ENCODE results near the gene TMEM38A. TPM values are rescaled to one million over a fixed set of nuclear protein-coding genes. Genes with fewer than 3 reads are reported as not detected.
A peak's percentile ranks its signal among the peaks of the same experiment; 100 is the strongest.
"Not testable (repeated sequence)": the region's sequence is repeated elsewhere in the genome, so short reads cannot be mapped to it uniquely, and the experiment has no call there.

TMEM38A gene
- total and polyA plus RNA-seq, 7 donors = 1.2 to 7.5 (median 4.2) TPM

DNA sequence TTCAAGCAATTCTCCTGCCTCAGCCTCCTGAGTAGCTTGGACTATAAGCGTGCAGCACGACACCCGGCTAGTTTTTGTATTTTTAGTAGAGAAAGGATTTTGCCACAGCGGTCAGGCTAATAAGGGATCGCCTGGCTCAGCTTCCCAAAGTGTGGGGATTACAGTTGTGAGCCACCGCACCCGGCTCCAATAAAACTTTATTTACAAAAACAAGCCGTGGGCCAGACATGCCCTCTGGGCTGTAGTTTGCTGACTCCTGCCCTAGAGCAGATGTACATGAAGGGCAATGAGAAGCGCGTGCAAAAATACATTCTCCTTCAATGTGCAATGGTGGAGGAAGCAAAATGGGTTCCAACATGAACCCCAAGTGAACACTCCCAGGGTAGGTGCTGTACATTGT is 19.2 kb upstream of the TMEM38A start:
- Histone ChIP-seq H3K36me3 (peaks cover 13 to 81% (median 50%) of the 10 kb centered on the region in 4 donors), H3K4me3 (no peak overlapping the region), H3K27me3 (no peaks in the 10 kb centered on the region), H3K4me1 (peaks cover 0 to 4% (median 2%) of the 10 kb centered on the region in 4 donors), H3K27ac (no peak overlapping the region), H3K9me3 (no peaks in the 10 kb centered on the region)
- intact Hi-C loops (cut with DNase I) = no loop called here
- 95 to 96% methylated on average over 10 of the region's 10 CpGs for WGBS, 2 donors
- TF ChIP-seq POLR2A (IDR thresholded peaks at IDR 0.05) (no peak), EP300 (IDR thresholded peaks at IDR 0.05) (no peak), POLR2AphosphoS5 (IDR thresholded peaks at IDR 0.05) (no peak)
- TF ChIP-seq, protein P1, sequence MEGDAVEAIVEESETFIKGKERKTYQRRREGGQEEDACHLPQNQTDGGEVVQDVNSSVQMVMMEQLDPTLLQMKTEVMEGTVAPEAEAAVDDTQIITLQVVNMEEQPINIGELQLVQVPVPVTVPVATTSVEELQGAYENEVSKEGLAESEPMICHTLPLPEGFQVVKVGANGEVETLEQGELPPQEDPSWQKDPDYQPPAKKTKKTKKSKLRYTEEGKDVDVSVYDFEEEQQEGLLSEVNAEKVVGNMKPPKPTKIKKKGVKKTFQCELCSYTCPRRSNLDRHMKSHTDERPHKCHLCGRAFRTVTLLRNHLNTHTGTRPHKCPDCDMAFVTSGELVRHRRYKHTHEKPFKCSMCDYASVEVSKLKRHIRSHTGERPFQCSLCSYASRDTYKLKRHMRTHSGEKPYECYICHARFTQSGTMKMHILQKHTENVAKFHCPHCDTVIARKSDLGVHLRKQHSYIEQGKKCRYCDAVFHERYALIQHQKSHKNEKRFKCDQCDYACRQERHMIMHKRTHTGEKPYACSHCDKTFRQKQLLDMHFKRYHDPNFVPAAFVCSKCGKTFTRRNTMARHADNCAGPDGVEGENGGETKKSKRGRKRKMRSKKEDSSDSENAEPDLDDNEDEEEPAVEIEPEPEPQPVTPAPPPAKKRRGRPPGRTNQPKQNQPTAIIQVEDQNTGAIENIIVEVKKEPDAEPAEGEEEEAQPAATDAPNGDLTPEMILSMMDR (IDR thresholded peaks at IDR 0.05) = no peak
- no peak for DNase-seq

DNA sequence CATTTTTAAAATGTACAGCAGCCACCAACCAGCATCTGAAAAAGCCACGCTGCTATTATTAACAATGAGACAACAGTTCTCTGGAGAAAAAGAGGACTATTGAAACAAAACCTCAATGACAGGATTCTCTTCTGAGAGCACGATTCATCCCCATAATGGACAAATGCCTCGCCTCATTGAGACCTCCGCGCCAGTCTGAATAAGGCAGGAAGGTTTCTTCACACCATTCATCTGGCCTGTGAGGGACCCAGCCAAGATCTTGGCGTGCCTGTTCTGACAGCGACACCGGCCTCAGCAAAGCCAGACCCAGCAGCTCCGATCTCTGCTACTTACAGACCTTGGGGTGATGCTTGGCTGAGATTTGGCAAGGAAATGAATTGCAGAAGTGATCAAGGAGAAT is 15.8 kb upstream of the TMEM38A start:
- Histone ChIP-seq H3K27me3 (no peaks in the 10 kb centered on the region), H3K27ac (no peak overlapping the region), H3K4me3 (no peak overlapping the region), H3K36me3 (peaks cover 17 to 99% (median 57%) of the 10 kb centered on the region in 4 donors), H3K4me1 (no peaks in the 10 kb centered on the region), H3K9me3 (no peaks in the 10 kb centered on the region)
- no peak for DNase-seq
- no peak for TF ChIP-seq EP300 (IDR thresholded peaks at IDR 0.05)
- 96% methylated on average over 9 of the region's 9 CpGs for WGBS, 2 donors
- intact Hi-C loops (cut with DNase I) = no loop called here

DNA sequence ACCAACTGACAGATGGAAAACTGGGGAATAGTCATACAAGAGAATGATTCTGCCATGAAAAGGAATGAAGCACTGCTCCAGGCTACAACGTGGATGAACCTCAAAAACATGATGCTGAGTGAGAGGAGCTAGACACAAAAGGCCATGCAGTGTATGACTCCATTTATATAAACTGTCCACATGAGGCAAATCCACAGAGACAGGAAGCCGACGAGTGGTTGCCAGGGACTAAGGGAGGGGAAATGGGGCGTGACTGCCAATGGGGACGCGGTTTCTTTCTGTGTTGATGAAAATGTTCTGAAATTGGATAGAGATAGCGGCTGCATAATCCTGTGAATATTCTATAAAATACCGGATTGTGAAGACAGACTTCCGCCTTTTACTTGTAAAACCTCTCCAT is 11.2 kb upstream of the TMEM38A start:
- intact Hi-C loops (cut with DNase I) = no loop called here
- no peaks in the 10 kb centered on the region for H3K27me3 ChIP-seq
- H3K9me3 ChIP-seq = no peaks in the 10 kb centered on the region
- no peak for DNase-seq
- WGBS, 2 donors = 83 to 85% methylated on average over 9 of the region's 9 CpGs
- peaks cover 37 to 99% (median 56%) of the 10 kb centered on the region in 4 donors for H3K36me3 ChIP-seq
- TF ChIP-seq POLR2AphosphoS5 (IDR thresholded peaks at IDR 0.05) = no peak
- TF ChIP-seq, protein P1 (IDR thresholded peaks at IDR 0.05) = no peak
- TF ChIP-seq EP300 (IDR thresholded peaks at IDR 0.05) = no peak
- TF ChIP-seq POLR2A (IDR thresholded peaks at IDR 0.05) = no peak
- H3K27ac ChIP-seq = peak overlapping the region in 1 of 4 donors; percentile 46
- no peaks in the 10 kb centered on the region for H3K4me1 ChIP-seq
- H3K4me3 ChIP-seq = no peak overlapping the region

DNA sequence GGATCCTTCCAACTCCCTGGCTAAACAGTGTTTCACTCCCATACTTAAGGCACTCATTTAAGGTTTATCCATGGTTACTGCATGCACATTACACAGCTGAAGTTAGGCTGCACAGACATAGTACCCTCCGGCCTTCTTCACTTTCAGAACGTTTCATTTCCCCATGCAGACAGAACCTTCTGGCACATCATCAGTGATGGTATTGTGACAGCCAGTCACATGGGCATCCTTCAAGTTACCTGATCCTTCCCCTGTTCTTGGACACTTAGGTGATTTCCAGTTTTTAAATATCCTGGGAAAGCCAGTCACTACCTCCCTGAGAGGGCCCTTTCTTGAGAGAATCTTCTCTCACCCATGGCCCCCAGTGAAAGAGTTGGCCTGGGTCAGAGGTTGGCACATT is 10.1 kb upstream of the TMEM38A start:
- Histone ChIP-seq H3K4me3 (no peak overlapping the region), H3K27me3 (no peaks in the 10 kb centered on the region), H3K36me3 (peaks cover 37 to 99% (median 58%) of the 10 kb centered on the region in 4 donors), H3K9me3 (no peaks in the 10 kb centered on the region), H3K27ac (no peak overlapping the region), H3K4me1 (no peaks in the 10 kb centered on the region)
- WGBS, 2 donors = 82 to 86% methylated on average over 2 of the region's 2 CpGs
- DNase-seq = no peak
- TF ChIP-seq, protein P1 (IDR thresholded peaks at IDR 0.05) = no peak
- TF ChIP-seq POLR2AphosphoS5 (IDR thresholded peaks at IDR 0.05) (no peak), POLR2A (IDR thresholded peaks at IDR 0.05) (no peak)
- intact Hi-C loops (cut with DNase I) = no loop called here

DNA sequence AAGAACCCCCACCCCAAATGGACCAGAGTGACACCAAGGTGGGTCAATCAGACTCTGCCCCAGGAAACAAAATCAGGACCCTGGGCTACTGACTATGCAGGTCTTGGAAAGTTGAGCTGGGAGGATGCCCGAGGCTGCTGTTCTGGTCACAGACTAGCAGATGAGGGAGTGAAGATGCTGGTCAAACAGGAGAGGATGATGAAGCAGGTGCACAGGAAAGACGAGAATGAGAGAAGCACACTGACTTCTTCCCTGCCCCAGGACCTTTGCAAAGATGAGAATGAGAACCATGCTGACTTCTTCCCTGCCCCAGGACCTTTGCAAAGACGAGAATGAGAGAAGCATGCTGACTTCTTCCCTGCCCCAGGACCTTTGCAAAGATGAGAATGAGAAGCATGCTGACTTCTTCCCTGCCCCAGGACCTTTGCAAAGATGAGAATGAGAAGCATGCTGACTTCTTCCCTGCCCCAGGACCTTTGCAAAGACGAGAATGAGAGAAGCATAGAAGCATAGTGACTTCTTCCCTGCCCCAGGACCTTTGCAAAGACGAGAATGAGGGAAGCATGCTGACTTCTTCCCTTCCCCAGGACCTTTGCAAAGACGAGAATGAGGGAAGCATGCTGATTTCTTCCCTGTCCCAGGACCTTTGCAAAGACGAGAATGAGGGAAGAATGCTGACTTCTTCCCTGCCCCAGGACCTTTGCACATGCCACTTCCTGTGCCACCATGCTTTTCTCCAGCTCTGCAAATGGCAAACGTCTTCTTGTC is 9.3 kb upstream of the TMEM38A start:
- H3K4me1 ChIP-seq; H3K4me3 ChIP-seq; intact Hi-C loops (cut with DNase I); H3K27ac ChIP-seq; H3K27me3 ChIP-seq; H3K9me3 ChIP-seq; DNase-seq: not testable (repeated sequence)
- 92 to 94% methylated on average over 8 of the region's 8 CpGs for WGBS, 2 donors
- peaks cover 31 to 99% (median 53%) of the 10 kb centered on the region in 4 donors for H3K36me3 ChIP-seq

DNA sequence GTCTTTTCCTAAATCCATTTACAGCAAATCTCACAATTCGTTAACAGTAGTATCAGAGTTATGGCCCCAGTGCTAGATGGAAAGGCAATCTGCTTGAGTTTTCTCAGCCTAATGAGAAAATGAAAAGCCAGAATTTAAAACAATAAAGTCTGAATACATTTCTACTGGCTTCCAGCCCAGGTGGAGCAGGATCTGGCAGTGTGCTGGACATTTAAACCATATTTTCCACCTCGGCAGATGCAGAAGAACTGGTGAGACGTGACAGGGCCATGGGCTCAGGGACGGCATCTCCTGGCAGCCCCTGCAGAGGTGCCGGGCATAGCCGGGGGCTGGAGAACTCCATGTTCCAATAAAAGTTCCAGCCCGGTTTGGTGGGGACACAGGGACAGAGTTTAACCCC is 8.1 kb upstream of the TMEM38A start:
- WGBS, 2 donors = 76 to 89% methylated on average over 7 of the region's 7 CpGs
- Histone ChIP-seq H3K36me3 (peaks cover 25 to 100% (median 51%) of the 10 kb centered on the region in 4 donors), H3K9me3 (no peaks in the 10 kb centered on the region), H3K4me1 (peaks cover 0 to 10% (median 6%) of the 10 kb centered on the region in 4 donors), H3K27me3 (no peaks in the 10 kb centered on the region), H3K4me3 (no peak overlapping the region), H3K27ac (peak overlapping the region in 1 of 4 donors; percentile 44)
- no peak for DNase-seq
- intact Hi-C loops (cut with DNase I) = no loop called here
- no peak for TF ChIP-seq POLR2A (IDR thresholded peaks at IDR 0.05)

Measured in sigmoid colon (tissue), 7 donors.